Loucy (cell line): ENCODE data around the gene HSF2.

ENCODE experiments used
- CTCF ChIP-seq: fragments of 200-600 bp; sonication (generic); conservative IDR thresholded peaks from 2 replicates; pipeline ENCODE4 v1.5.1; 2014; ENCODE audit warnings: mild to moderate bottlenecking, antibody characterized with exemption, low read length
- EZH2phosphoT487 ChIP-seq: fragments of 200-600 bp; IDR thresholded peaks from 2 replicates; pipeline ENCODE4 v1.6.1; 2018; ENCODE audit warnings: antibody characterized with exemption, mild to moderate bottlenecking, moderate library complexity, borderline replicate concordance

GRCh38 chr6:122472022-122472340 lies 72.5 kb downstream of the HSF2 start:
- no peak for TF ChIP-seq EZH2phosphoT487
- no peak for TF ChIP-seq CTCF
